ENCODE data around the gene CCDC93.

The CCDC93 gene

DNA sequence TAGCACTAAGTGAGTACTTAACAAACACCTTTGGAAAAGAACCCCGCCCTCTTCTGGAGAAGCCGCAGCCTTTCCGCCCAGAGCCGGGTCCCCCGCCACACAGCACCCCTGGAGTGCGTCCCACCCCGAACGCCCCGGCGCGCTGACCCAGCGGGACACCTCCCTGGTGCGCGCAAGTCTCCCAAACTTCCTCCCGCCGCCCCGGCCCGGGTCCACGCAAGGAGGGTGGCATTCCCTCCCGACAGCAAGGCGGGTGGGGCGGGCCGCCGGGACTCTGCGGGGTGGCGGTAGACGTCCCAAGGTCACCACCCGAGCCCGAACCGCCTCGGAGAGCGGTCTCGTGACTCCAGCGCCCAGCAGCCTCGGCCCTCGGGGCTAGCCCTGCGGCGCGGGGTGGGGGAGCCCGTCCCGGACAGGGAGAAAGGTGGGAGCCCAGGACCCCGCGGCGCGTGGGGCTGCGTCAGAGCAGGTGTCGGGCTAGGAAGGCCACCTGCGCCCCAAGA lies 598 bp downstream of the CCDC93 start (continued):
- TF ChIP-seq, protein P1, sequence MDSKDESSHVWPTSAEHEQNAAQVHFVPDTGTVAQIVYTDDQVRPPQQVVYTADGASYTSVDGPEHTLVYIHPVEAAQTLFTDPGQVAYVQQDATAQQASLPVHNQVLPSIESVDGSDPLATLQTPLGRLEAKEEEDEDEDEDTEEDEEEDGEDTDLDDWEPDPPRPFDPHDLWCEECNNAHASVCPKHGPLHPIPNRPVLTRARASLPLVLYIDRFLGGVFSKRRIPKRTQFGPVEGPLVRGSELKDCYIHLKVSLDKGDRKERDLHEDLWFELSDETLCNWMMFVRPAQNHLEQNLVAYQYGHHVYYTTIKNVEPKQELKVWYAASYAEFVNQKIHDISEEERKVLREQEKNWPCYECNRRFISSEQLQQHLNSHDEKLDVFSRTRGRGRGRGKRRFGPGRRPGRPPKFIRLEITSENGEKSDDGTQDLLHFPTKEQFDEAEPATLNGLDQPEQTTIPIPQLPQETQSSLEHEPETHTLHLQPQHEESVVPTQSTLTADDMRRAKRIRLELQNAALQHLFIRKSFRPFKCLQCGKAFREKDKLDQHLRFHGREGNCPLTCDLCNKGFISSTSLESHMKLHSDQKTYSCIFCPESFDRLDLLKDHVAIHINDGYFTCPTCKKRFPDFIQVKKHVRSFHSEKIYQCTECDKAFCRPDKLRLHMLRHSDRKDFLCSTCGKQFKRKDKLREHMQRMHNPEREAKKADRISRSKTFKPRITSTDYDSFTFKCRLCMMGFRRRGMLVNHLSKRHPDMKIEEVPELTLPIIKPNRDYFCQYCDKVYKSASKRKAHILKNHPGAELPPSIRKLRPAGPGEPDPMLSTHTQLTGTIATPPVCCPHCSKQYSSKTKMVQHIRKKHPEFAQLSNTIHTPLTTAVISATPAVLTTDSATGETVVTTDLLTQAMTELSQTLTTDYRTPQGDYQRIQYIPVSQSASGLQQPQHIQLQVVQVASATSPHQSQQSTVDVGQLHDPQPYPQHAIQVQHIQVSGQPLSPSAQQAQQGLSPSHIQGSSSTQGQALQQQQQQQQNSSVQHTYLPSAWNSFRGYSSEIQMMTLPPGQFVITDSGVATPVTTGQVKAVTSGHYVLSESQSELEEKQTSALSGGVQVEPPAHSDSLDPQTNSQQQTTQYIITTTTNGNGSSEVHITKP (tag by site-specific recombination; IDR thresholded peaks at IDR 0.05): peak; percentile 28; the same call in 1 of the 2 replicates
- TF ChIP-seq KLF1 (tag by site-specific recombination; IDR thresholded peaks at IDR 0.05): peak; percentile 56; the same call in 1 of the 2 replicates
- TF ChIP-seq, protein P2, sequence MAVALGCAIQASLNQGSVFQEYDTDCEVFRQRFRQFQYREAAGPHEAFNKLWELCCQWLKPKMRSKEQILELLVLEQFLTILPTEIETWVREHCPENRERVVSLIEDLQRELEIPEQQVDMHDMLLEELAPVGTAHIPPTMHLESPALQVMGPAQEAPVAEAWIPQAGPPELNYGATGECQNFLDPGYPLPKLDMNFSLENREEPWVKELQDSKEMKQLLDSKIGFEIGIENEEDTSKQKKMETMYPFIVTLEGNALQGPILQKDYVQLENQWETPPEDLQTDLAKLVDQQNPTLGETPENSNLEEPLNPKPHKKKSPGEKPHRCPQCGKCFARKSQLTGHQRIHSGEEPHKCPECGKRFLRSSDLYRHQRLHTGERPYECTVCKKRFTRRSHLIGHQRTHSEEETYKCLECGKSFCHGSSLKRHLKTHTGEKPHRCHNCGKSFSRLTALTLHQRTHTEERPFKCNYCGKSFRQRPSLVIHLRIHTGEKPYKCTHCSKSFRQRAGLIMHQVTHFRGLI (tag by site-specific recombination; IDR thresholded peaks at IDR 0.05): peak; percentile 84
- TF ChIP-seq, protein P3, sequence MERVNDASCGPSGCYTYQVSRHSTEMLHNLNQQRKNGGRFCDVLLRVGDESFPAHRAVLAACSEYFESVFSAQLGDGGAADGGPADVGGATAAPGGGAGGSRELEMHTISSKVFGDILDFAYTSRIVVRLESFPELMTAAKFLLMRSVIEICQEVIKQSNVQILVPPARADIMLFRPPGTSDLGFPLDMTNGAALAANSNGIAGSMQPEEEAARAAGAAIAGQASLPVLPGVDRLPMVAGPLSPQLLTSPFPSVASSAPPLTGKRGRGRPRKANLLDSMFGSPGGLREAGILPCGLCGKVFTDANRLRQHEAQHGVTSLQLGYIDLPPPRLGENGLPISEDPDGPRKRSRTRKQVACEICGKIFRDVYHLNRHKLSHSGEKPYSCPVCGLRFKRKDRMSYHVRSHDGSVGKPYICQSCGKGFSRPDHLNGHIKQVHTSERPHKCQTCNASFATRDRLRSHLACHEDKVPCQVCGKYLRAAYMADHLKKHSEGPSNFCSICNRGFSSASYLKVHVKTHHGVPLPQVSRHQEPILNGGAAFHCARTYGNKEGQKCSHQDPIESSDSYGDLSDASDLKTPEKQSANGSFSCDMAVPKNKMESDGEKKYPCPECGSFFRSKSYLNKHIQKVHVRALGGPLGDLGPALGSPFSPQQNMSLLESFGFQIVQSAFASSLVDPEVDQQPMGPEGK (tag by site-specific recombination; IDR thresholded peaks at IDR 0.05): peak; percentile 53
- peak; percentile 94 for TF ChIP-seq GLIS1 (tag by site-specific recombination; IDR thresholded peaks at IDR 0.05)
- TF ChIP-seq ZNF529 (tag by site-specific recombination; IDR thresholded peaks at IDR 0.05; ENCODE audit: insufficient replicate concordance): no peak
- TF ChIP-seq, protein P4, sequence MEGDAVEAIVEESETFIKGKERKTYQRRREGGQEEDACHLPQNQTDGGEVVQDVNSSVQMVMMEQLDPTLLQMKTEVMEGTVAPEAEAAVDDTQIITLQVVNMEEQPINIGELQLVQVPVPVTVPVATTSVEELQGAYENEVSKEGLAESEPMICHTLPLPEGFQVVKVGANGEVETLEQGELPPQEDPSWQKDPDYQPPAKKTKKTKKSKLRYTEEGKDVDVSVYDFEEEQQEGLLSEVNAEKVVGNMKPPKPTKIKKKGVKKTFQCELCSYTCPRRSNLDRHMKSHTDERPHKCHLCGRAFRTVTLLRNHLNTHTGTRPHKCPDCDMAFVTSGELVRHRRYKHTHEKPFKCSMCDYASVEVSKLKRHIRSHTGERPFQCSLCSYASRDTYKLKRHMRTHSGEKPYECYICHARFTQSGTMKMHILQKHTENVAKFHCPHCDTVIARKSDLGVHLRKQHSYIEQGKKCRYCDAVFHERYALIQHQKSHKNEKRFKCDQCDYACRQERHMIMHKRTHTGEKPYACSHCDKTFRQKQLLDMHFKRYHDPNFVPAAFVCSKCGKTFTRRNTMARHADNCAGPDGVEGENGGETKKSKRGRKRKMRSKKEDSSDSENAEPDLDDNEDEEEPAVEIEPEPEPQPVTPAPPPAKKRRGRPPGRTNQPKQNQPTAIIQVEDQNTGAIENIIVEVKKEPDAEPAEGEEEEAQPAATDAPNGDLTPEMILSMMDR (tag by site-specific recombination; IDR thresholded peaks at IDR 0.05): peak; percentile 57
- TF ChIP-seq ZNF423 (tag by site-specific recombination; IDR thresholded peaks at IDR 0.05): peak; percentile 95
- TF ChIP-seq ZBTB20 (tag by site-specific recombination; IDR thresholded peaks at IDR 0.05): peak; percentile 81; the same call in 1 of the 2 replicates
- peak; percentile 62 for TF ChIP-seq ZNF335 (tag by site-specific recombination; conservative IDR thresholded peaks at IDR 0.05)
- TF ChIP-seq ZNF175 (tag by site-specific recombination; IDR thresholded peaks at IDR 0.05): no peak
- TF ChIP-seq, protein P5, sequence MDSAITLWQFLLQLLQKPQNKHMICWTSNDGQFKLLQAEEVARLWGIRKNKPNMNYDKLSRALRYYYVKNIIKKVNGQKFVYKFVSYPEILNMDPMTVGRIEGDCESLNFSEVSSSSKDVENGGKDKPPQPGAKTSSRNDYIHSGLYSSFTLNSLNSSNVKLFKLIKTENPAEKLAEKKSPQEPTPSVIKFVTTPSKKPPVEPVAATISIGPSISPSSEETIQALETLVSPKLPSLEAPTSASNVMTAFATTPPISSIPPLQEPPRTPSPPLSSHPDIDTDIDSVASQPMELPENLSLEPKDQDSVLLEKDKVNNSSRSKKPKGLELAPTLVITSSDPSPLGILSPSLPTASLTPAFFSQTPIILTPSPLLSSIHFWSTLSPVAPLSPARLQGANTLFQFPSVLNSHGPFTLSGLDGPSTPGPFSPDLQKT (IDR thresholded peaks at IDR 0.05; ENCODE audit: borderline replicate concordance, low read depth, low read length): no peak
- TF ChIP-seq ZXDB (tag by site-specific recombination; IDR thresholded peaks at IDR 0.05): peak; percentile 82
- peak; percentile 94 for TF ChIP-seq GLIS2 (tag by site-specific recombination; IDR thresholded peaks at IDR 0.05)
- TF ChIP-seq, protein P6, sequence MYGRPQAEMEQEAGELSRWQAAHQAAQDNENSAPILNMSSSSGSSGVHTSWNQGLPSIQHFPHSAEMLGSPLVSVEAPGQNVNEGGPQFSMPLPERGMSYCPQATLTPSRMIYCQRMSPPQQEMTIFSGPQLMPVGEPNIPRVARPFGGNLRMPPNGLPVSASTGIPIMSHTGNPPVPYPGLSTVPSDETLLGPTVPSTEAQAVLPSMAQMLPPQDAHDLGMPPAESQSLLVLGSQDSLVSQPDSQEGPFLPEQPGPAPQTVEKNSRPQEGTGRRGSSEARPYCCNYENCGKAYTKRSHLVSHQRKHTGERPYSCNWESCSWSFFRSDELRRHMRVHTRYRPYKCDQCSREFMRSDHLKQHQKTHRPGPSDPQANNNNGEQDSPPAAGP (tag by site-specific recombination; IDR thresholded peaks at IDR 0.05): 0 out of 2 replicates have a peak, but pooled peaks have one; percentile 37
- TF ChIP-seq ZIC2 (tag by site-specific recombination; IDR thresholded peaks at IDR 0.05): peak; percentile 91
